Mesenchymal stem cell (in vitro differentiated cells and primary cell): Measurements from ENCODE around the gene KDM4C.

ENCODE experiments used
- DNase-seq: peaks from one replicate; pipeline ENCODE4 v3.0.0-alpha.2; 2013
- H2AFZ ChIP-seq: one replicate; pipeline ENCODE4 v1.6.1; 2013; ENCODE audit warnings: low read depth, mild to moderate bottlenecking, control low read depth, inconsistent platforms, low read length, moderate library complexity
- H2AK5ac ChIP-seq: 2 replicates; pipeline ENCODE4 v1.6.1; 2013; ENCODE audit warnings: low read length, moderate library complexity, mild to moderate bottlenecking, inconsistent platforms; ENCODE audit not compliant: severe bottlenecking
- H2BK120ac ChIP-seq: one replicate; pipeline ENCODE4 v1.6.1; 2013; ENCODE audit warnings: low read depth, mild to moderate bottlenecking, inconsistent platforms, low read length, moderate library complexity
- H2BK12ac ChIP-seq, 2 experiments: one replicate each; pipeline ENCODE4 v1.6.1; 2013; ENCODE audit warnings: inconsistent platforms in 2 of 2, low read length in 2 of 2, mild to moderate bottlenecking in 2 of 2, moderate library complexity in 2 of 2, control low read depth in 1 of 2
- H2BK15ac ChIP-seq: one replicate; pipeline ENCODE4 v1.6.1; 2013; ENCODE audit warnings: mild to moderate bottlenecking, low read depth, inconsistent platforms; ENCODE audit not compliant: poor library complexity, severe bottlenecking
- H2BK5ac ChIP-seq: 2 replicates; pipeline ENCODE4 v1.6.1; 2013; ENCODE audit warnings: low read depth, mild to moderate bottlenecking, low read length, control low read depth, inconsistent platforms; ENCODE audit not compliant: poor library complexity, severe bottlenecking
- H3K14ac ChIP-seq, 2 experiments: one replicate each; pipeline ENCODE4 v1.6.1; 2013; ENCODE audit warnings: inconsistent platforms in 2 of 2, low read length in 2 of 2, control low read depth in 1 of 2, mild to moderate bottlenecking in 1 of 2, moderate library complexity in 1 of 2
- H3K18ac ChIP-seq, 2 experiments: one replicate each; pipeline ENCODE4 v1.6.1; 2013; ENCODE audit warnings: inconsistent platforms in 2 of 2, low read length in 2 of 2, control low read depth in 1 of 2, low read depth in 1 of 2, mild to moderate bottlenecking in 1 of 2
- H3K23ac ChIP-seq, 2 experiments: one replicate each; pipeline ENCODE4 v1.6.1; 2013; ENCODE audit warnings: inconsistent platforms in 2 of 2, low read length in 2 of 2, mild to moderate bottlenecking in 2 of 2, moderate library complexity in 2 of 2, control low read depth in 1 of 2
- H3K27ac ChIP-seq: 2 replicates; pipeline ENCODE4 v1.5.1; 2013; ENCODE audit warnings: mild to moderate bottlenecking, moderate library complexity, low read length, control low read depth, inconsistent platforms; ENCODE audit not compliant: poor library complexity, severe bottlenecking
- H3K27me3 ChIP-seq, 2 experiments: 2 replicates each; pipeline versions ENCODE4 v1.6.1 to v1.7.0; 2013; ENCODE audit warnings: low read length in 2 of 2, mild to moderate bottlenecking in 2 of 2, moderate library complexity in 2 of 2, control low read depth in 1 of 2, inconsistent platforms in 1 of 2; ENCODE audit not compliant: control insufficient read depth in 1 of 2, insufficient read depth in 1 of 2
- H3K36me3 ChIP-seq, 2 experiments: 2 replicates each; pipeline versions ENCODE4 v1.6.1 to v1.7.0; 2013; ENCODE audit warnings: low read length in 2 of 2, control low read depth in 1 of 2, inconsistent platforms in 1 of 2, low read depth in 1 of 2, mild to moderate bottlenecking in 1 of 2; ENCODE audit not compliant: insufficient read depth in 2 of 2, control insufficient read depth in 1 of 2
- H3K4ac ChIP-seq, 2 experiments: one replicate each; pipeline ENCODE4 v1.6.1; 2013; ENCODE audit warnings: inconsistent platforms in 2 of 2, low read length in 2 of 2, mild to moderate bottlenecking in 2 of 2, moderate library complexity in 2 of 2, control low read depth in 1 of 2, low read depth in 1 of 2
- H3K4me1 ChIP-seq: 2 replicates; pipeline ENCODE4 v1.6.1; 2013; ENCODE audit warnings: low read depth, low read length, control low read depth; ENCODE audit not compliant: control insufficient read depth, insufficient read depth
- H3K4me2 ChIP-seq: 2 replicates; pipeline ENCODE4 v1.6.1; 2013; ENCODE audit warnings: low read length, mild to moderate bottlenecking, inconsistent platforms; ENCODE audit not compliant: poor library complexity, severe bottlenecking
- H3K4me3 ChIP-seq, 2 experiments: 2 replicates each; pipeline versions ENCODE4 v1.5.1 to v1.7.0; 2013; ENCODE audit warnings: low read length in 2 of 2, mild to moderate bottlenecking in 2 of 2, control low read depth in 1 of 2, low read depth in 1 of 2; ENCODE audit not compliant: insufficient read depth in 1 of 2
- H3K79me1 ChIP-seq: replicated peaks from 2 replicates; pipeline ENCODE4 v1.6.1; 2013; ENCODE audit warnings: mild to moderate bottlenecking, control low read depth, low read length, inconsistent platforms; ENCODE audit not compliant: poor library complexity, severe bottlenecking
- H3K9ac ChIP-seq: 2 replicates; pipeline ENCODE4 v1.7.0; 2013; ENCODE audit warnings: mild to moderate bottlenecking, low read length, moderate library complexity
- H3K9me3 ChIP-seq: 2 replicates; pipeline ENCODE4 v1.7.0; 2013; ENCODE audit warnings: mild to moderate bottlenecking, low read length; ENCODE audit not compliant: control insufficient read depth
- H4K8ac ChIP-seq: one replicate; pipeline ENCODE4 v1.6.1; 2013; ENCODE audit warnings: inconsistent platforms, mild to moderate bottlenecking, low read length, moderate library complexity
- H4K91ac ChIP-seq: one replicate; pipeline ENCODE4 v1.6.1; 2013; ENCODE audit warnings: mild to moderate bottlenecking, low read length, inconsistent platforms
- WGBS: methylation state at CpG from one replicate; pipeline ENCODE4 v1.1.7; 2013; ENCODE audit warnings: mixed read lengths; 5-methylcytosine and 5-hydroxymethylcytosine counted together

KDM4C gene

GRCh38 chr9:6870650-6871477 is 113.1 kb downstream of the KDM4C start:
- H2AK5ac ChIP-seq = no peak overlapping the region
- H3K36me3 ChIP-seq = peaks cover 0 to 5% of the 10 kb centered on the region in 2 experiments
- no peak overlapping the region for H2BK15ac ChIP-seq
- H3K4me2 ChIP-seq = no peak overlapping the region
- H3K23ac ChIP-seq = no peak overlapping the region
- H3K27ac ChIP-seq = no peak overlapping the region
- H3K9me3 ChIP-seq = no peaks in the 10 kb centered on the region
- H3K4ac ChIP-seq = no peak overlapping the region
- H3K79me1 ChIP-seq = peaks cover 22% of the 10 kb centered on the region
- DNase-seq = no peak
- H3K14ac ChIP-seq = no peak overlapping the region
- no peak overlapping the region for H3K4me3 ChIP-seq
- H3K4me1 ChIP-seq = no peaks in the 10 kb centered on the region
- 82% methylated on average over 6 of the region's 7 CpGs for WGBS
- no peak overlapping the region for H4K8ac ChIP-seq
- H2BK12ac ChIP-seq = no peak overlapping the region
- H4K91ac ChIP-seq = no peak overlapping the region
- H2BK120ac ChIP-seq = no peak overlapping the region
- H2BK5ac ChIP-seq = no peak overlapping the region
- no peak overlapping the region for H2AFZ ChIP-seq
- H3K18ac ChIP-seq = no peak overlapping the region
- H3K9ac ChIP-seq = no peak overlapping the region
- no peaks in the 10 kb centered on the region for H3K27me3 ChIP-seq

DNA sequence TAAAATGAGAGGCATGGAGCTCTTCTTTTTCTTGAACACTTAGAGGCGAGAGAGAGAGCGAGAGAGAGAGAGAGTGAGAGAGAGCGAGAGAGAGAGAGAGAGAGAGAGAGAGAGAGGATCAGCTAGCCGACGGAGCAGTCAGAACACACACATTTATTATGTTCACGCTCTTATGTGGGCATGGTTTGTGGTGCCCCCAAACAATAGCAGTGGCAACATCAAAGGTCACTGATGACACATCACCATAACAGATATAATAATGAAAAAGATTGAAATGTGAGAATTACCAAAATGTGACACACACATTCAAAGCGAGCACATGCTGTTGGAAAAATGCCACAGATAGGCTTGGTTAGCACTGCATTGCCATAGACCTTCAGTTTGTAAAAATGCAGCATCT is 116.1 kb downstream of the KDM4C start:
- Histone ChIP-seq H2BK15ac (no peak overlapping the region), H3K9ac (no peak overlapping the region), H3K23ac (no peak overlapping the region), H3K27me3 (no peaks in the 10 kb centered on the region), H3K4ac (no peak overlapping the region), H3K18ac (no peak overlapping the region), H3K27ac (no peak overlapping the region), H2BK120ac (no peak overlapping the region), H3K4me3 (no peak overlapping the region), H3K4me2 (no peak overlapping the region), H3K14ac (no peak overlapping the region), H2BK5ac (no peak overlapping the region), H4K8ac (no peak overlapping the region), H3K9me3 (no peaks in the 10 kb centered on the region), H2BK12ac (no peak overlapping the region), H3K79me1 (peaks cover 22% of the 10 kb centered on the region), H4K91ac (no peak overlapping the region), H2AK5ac (no peak overlapping the region), H3K36me3 (no peaks in the 10 kb centered on the region), H2AFZ (no peak overlapping the region), H3K4me1 (peaks cover 1% of the 10 kb centered on the region)
- DNase-seq = peak; percentile 2
- WGBS = 88% methylated on average over 1 of the region's 7 CpGs

- Histone ChIP-seq H2AK5ac (no peak overlapping the region), H2BK120ac (no peak overlapping the region), H2BK5ac (no peak overlapping the region), H3K4me1 (peaks cover 1% of the 10 kb centered on the region), H3K4me3 (peak overlapping the region in 1 of 2 experiments; percentile 9), H3K9ac (no peak overlapping the region), H3K4me2 (no peak overlapping the region), H3K23ac (no peak overlapping the region), H3K9me3 (no peaks in the 10 kb centered on the region), H3K18ac (no peak overlapping the region), H2BK12ac (no peak overlapping the region), H2BK15ac (no peak overlapping the region), H3K4ac (no peak overlapping the region), H3K27me3 (no peaks in the 10 kb centered on the region), H3K14ac (peak overlapping the region in 1 of 2 experiments; percentile 89), H4K91ac (no peak overlapping the region), H3K27ac (no peak overlapping the region), H3K79me1 (peaks cover 21% of the 10 kb centered on the region), H2AFZ (no peak overlapping the region), H3K36me3 (peaks cover 0 to 3% of the 10 kb centered on the region in 2 experiments), H4K8ac (no peak overlapping the region)
- 97% methylated on average over 9 of the region's 10 CpGs for WGBS
- no peak for DNase-seq
These were observed 118.6 kb downstream of the KDM4C start for GRCh38 chr9:6876195-6876894.

DNA sequence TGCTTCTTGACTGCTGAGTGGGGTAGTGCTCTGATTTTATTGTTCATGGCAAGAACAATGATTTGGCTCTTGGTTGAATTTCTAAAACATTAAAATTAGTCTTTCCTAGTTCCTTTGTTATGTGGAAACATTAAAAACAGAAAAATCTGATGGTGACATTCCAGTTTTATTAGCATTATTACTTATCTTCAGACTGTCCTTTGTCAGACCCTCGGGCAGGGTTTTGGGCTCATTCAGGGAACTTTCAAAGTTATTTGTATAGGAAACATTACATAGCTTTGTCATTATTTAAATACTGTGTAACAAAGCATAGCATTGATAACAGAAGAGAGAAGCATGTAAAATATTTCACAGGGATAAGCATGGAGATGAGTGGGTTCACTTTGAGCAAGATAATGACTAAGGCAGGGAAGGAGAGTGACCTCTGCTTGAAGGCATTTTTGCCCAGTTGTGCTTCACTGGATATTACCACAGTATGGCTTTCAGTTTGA is 119.9 kb downstream of the KDM4C start:
- peaks cover 0 to 3% of the 10 kb centered on the region in 2 experiments for H3K36me3 ChIP-seq
- H2AFZ ChIP-seq = no peak overlapping the region
- no peak overlapping the region for H3K4me2 ChIP-seq
- H3K4me1 ChIP-seq = peaks cover 1% of the 10 kb centered on the region
- H3K9me3 ChIP-seq = no peaks in the 10 kb centered on the region
- no peak overlapping the region for H3K9ac ChIP-seq
- H3K79me1 ChIP-seq = peaks cover 21% of the 10 kb centered on the region
- peak; percentile 45 for DNase-seq
- H2BK15ac ChIP-seq = no peak overlapping the region
- no peak overlapping the region for H3K4me3 ChIP-seq
- H2BK12ac ChIP-seq = no peak overlapping the region
- no peak overlapping the region for H2AK5ac ChIP-seq
- H3K27ac ChIP-seq = peak overlapping the region; percentile 69
- no peaks in the 10 kb centered on the region for H3K27me3 ChIP-seq
- no peak overlapping the region for H3K4ac ChIP-seq
- no CpG with 5 or more reads among the region's 1 CpG for WGBS
- H2BK5ac ChIP-seq = no peak overlapping the region
- H4K8ac ChIP-seq = no peak overlapping the region
- H4K91ac ChIP-seq = no peak overlapping the region
- H2BK120ac ChIP-seq = no peak overlapping the region
- H3K14ac ChIP-seq = no peak overlapping the region
- no peak overlapping the region for H3K18ac ChIP-seq
- no peak overlapping the region for H3K23ac ChIP-seq
